Activated T-helper 1 cell treated with anti-CD3 and anti-CD28 coated beads, Interleukin-12 subunit alpha, Interleukin-12 subunit beta, Interleukin-2, Interleukin-4 antibody, amounts not matched to agents 30 ng/mL and 10 ng/mL and 1 ng/mL, durations not matched to agents 14 hours and 24 hours and 36 hours (primary cell): ENCODE data around the gene SEC11A. TPM values are rescaled to one million over a fixed set of nuclear protein-coding genes. Genes with fewer than 3 reads are reported as not detected.
"Not testable (repeated sequence)": the region's sequence is repeated elsewhere in the genome, so short reads cannot be mapped to it uniquely, and the experiment has no call there.

Experiments
- DNase-seq: peaks from one replicate; pipeline ENCODE4 v3.0.0; 2021; ENCODE audit warnings: low spot score
- H3K27ac Mint-ChIP-seq: one replicate; pipeline ENCODE4 v1.8.0; 2021; ENCODE audit warnings: mild to moderate bottlenecking, mixed read lengths
- H3K27me3 Mint-ChIP-seq: one replicate; pipeline ENCODE4 v1.8.0; 2022; ENCODE audit warnings: mild to moderate bottlenecking, moderate library complexity, mixed read lengths; ENCODE audit not compliant: insufficient read depth
- H3K36me3 Mint-ChIP-seq: one replicate; pipeline ENCODE4 v1.8.0; 2021; ENCODE audit warnings: low read depth, mixed read lengths
- H3K4me1 Mint-ChIP-seq: one replicate; pipeline ENCODE4 v1.8.0; 2021; ENCODE audit warnings: low read depth, mixed read lengths
- H3K4me3 Mint-ChIP-seq: one replicate; pipeline ENCODE4 v1.8.0; 2021; ENCODE audit warnings: mild to moderate bottlenecking, moderate library complexity, mixed read lengths
- H3K9me3 Mint-ChIP-seq: one replicate; pipeline ENCODE4 v1.8.0; 2021; ENCODE audit warnings: mixed read lengths
- intact Hi-C: fragments of 100-400 bp; cut with micrococcal nuclease; formaldehyde crosslinking; loops from one replicate; pipeline ENCODE4 v1.15.1; 2024
- total RNA-seq: library from RNA; stranded (reverse); gene quantifications from 2 replicates; pipeline ENCODE4 v1.2.3, GENCODE V29; 2022

Gene SEC11A
- total RNA-seq, 1 donor from 2014 or later: 105 TPM

DNA sequence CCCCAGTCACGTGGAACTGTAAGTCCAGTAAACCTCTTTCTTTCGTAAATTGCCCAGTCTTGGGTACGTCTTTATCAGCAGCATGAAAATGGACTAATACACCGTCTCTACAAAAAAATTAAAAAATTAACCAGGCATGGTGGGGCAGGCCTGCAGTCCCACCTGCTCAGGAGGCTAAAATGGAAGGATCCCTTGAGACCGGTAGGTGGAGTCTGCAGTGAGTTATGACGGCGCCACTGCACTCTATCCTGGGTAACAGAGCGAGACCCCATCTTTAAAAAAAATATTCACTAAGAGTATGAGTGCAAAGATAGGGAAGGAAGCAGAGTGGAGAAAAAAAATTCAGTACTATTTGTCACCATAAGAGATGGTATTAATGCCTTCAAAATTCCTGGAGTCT lies 25.6 kb downstream of the SEC11A start:
- no peak for DNase-seq
- Mint-ChIP-seq H3K27me3 (no peaks in the 10 kb centered on the region), H3K36me3 (peaks cover 33% of the 10 kb centered on the region), H3K27ac (no peak overlapping the region), H3K4me1 (peaks cover 8% of the 10 kb centered on the region), H3K9me3 (no peaks in the 10 kb centered on the region), H3K4me3 (no peak overlapping the region)
- intact Hi-C loops: no loop called here

DNA sequence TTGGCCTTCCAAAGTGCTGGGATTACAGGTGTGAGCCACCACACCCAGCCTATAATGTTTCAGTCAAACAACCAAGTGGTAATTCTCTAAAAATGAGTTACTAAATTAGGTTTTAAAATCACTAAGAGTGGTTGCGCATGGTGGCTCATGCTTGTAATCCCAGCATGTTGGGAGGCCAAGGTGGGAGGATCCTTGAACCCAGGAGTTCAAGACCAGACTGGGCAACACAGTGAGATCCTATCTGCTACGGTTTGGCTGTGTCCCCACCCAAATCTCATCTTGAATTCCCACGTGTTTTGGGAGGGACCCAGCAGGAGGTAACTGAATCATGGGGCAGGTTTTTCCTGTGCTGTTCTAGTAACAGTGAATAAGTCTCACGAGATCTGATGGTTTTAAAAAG lies 26.1 kb downstream of the SEC11A start:
- H3K4me1 Mint-ChIP-seq: peaks cover 8% of the 10 kb centered on the region
- intact Hi-C loops: no loop called here
- H3K4me3 Mint-ChIP-seq: no peak overlapping the region

DNA sequence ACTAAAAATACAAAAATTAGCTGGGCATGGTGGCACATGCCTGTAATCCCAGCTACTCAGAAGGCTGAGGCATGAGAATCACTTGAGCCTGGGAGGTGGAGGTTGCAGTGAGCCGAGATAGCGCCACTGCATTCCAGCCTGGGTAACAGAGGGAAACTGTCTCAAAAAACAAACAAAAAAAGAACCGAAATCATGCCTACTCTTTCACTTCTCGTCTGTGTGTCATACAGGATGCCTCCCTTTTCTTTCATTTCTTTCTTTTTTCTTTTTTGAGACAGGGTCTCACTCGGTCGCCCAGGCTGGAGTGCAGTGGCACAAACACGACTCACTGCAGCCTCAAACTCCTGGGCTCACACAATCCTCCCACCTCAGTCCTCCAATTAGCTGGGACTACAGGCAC lies 29.5 kb downstream of the SEC11A start:
- Mint-ChIP-seq H3K27ac (peak overlapping the region; percentile 67), H3K36me3 (peaks cover 42% of the 10 kb centered on the region), H3K4me1 (peaks cover 15% of the 10 kb centered on the region)
- H3K4me3 Mint-ChIP-seq, intact Hi-C loops, H3K27me3 Mint-ChIP-seq, H3K9me3 Mint-ChIP-seq, DNase-seq: not testable (repeated sequence)

More for the DNA sequence above, 26.1 kb downstream of the SEC11A start:
- no peak for DNase-seq
- no peaks in the 10 kb centered on the region for H3K27me3 Mint-ChIP-seq
- peaks cover 36% of the 10 kb centered on the region for H3K36me3 Mint-ChIP-seq
- no peaks in the 10 kb centered on the region for H3K9me3 Mint-ChIP-seq
- no peak overlapping the region for H3K27ac Mint-ChIP-seq

DNA sequence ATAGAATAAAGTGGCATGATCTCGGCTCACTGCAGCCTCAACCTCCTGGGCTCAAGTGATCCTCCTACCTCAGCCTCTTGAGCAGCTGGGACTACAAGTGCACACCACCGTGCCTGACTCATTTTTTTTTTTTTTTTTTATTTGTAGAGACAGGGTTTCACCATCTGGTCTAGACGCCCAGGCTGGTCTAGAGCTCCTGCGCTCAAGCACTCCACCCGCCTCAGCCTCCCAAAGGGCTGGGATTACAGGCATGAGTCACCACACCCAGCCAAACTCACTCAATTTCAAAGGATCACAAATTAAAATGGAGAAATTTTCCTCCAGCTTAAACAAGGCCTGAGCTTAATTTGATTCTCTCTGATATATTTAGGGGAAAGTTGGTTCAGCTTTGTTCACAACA lies 30.6 kb downstream of the SEC11A start:
- H3K27me3 Mint-ChIP-seq: no peaks in the 10 kb centered on the region
- no peak overlapping the region for H3K4me3 Mint-ChIP-seq
- peaks cover 11% of the 10 kb centered on the region for H3K4me1 Mint-ChIP-seq
- intact Hi-C loops: no loop called here
- peaks cover 40% of the 10 kb centered on the region for H3K36me3 Mint-ChIP-seq
- DNase-seq: no peak
- no peak overlapping the region for H3K27ac Mint-ChIP-seq
- H3K9me3 Mint-ChIP-seq: no peaks in the 10 kb centered on the region

DNA sequence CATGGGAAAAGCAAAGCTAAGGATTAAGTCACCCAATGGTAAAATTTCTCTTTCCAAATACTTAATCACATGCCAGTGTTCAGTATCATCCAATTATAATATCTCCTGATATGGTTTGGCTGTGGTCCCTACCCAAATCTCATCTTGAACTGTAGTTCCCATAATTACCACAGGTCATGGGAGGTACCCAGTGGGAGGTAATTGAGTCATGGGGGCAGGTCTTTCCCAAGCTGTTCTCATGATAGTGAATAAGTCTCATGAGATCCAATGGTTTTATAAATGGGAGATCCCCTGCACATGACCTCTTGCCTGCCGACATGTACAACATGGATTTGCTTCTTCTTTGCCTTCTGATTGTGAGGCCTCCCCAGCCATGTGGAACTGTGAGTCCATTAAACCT lies 31.8 kb downstream of the SEC11A start:
- H3K4me3 Mint-ChIP-seq: no peak overlapping the region
- H3K36me3 Mint-ChIP-seq: peaks cover 36% of the 10 kb centered on the region
- no peaks in the 10 kb centered on the region for H3K27me3 Mint-ChIP-seq
- H3K27ac Mint-ChIP-seq: no peak overlapping the region
- peaks cover 9% of the 10 kb centered on the region for H3K4me1 Mint-ChIP-seq
- intact Hi-C loops: no loop called here
- no peak for DNase-seq
- no peaks in the 10 kb centered on the region for H3K9me3 Mint-ChIP-seq

DNA sequence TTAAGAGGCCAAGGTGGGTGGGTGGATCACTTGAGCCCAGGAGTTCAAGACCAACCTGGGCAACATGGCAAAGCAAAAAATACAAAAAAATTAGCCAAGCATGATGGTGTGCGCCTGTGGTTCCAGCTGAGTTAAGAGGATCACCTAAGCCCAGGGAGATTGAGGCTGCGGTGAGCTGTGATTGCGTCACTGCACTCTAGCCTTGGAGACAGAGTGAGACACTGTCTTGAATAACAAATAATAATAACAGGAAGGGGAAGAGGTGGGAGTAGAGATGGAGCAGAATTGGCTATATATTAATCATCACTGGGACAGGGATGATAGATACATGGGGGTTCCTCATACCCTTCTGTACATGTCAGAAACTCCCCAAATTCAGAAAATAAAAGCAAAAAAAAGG lies 34.1 kb downstream of the SEC11A start:
- H3K9me3 Mint-ChIP-seq: no peaks in the 10 kb centered on the region
- peaks cover 36% of the 10 kb centered on the region for H3K36me3 Mint-ChIP-seq
- DNase-seq: no peak
- H3K27me3 Mint-ChIP-seq: no peaks in the 10 kb centered on the region
- no peak overlapping the region for H3K4me3 Mint-ChIP-seq
- intact Hi-C loops: no loop called here
- H3K4me1 Mint-ChIP-seq: peaks cover 9% of the 10 kb centered on the region
- peak overlapping the region; percentile 44 for H3K27ac Mint-ChIP-seq

DNA sequence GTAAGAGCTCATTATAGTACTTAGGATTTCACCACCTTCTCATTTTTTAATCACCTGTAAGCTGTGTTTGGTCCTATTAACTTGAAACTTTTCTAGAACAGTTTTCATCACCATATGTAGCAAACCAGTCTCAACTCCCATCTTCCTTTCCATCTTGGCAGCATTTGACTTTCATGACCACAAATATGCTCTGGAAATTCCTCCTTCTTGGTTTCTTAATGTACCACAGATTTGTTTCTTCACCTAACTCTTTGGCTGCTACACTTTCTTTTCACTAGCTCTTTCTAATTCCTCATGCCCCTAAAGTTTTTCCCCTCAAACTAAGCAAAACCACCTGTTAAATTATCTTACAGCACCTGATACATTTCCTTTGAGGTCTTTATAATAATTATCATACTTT lies 44.7 kb downstream of the SEC11A start:
- Mint-ChIP-seq H3K9me3 (no peaks in the 10 kb centered on the region), H3K27ac (peak overlapping the region; percentile 18), H3K4me1 (peaks cover 40% of the 10 kb centered on the region), H3K4me3 (no peak overlapping the region), H3K27me3 (no peaks in the 10 kb centered on the region), H3K36me3 (peaks cover 38% of the 10 kb centered on the region)
- DNase-seq: no peak
- intact Hi-C loops: no loop called here

DNA sequence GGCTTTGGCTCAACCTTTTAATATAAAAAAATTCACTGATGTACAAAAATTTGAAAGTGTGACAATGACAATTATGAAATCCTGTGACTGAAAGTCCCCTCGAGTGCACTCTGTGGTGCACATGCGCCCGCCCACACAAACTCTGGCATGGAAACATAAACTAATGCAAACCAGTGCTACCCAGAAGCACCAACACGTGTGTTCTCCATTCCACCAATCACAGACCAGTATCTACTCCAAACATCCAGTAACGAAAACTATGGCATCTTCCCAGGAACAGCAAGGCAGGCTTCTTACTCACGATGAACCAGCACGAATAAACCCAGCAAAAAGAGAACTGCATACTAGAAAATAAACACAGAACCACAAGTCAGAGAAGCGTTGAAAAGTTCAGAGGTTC lies 46.2 kb downstream of the SEC11A start:
- H3K27ac Mint-ChIP-seq: peak overlapping the region; percentile 79
- H3K27me3 Mint-ChIP-seq: no peaks in the 10 kb centered on the region
- H3K36me3 Mint-ChIP-seq: peaks cover 43% of the 10 kb centered on the region
- peaks cover 44% of the 10 kb centered on the region for H3K4me1 Mint-ChIP-seq
- intact Hi-C loops: loop anchor here (1.0 to 5.0 kb wide), 6 partner anchors 11 to 92 kb away; partner anchors contain the start of genes NMB and SEC11A
- DNase-seq: no peak
- no peaks in the 10 kb centered on the region for H3K9me3 Mint-ChIP-seq
- H3K4me3 Mint-ChIP-seq: peak overlapping the region; percentile 8

DNA sequence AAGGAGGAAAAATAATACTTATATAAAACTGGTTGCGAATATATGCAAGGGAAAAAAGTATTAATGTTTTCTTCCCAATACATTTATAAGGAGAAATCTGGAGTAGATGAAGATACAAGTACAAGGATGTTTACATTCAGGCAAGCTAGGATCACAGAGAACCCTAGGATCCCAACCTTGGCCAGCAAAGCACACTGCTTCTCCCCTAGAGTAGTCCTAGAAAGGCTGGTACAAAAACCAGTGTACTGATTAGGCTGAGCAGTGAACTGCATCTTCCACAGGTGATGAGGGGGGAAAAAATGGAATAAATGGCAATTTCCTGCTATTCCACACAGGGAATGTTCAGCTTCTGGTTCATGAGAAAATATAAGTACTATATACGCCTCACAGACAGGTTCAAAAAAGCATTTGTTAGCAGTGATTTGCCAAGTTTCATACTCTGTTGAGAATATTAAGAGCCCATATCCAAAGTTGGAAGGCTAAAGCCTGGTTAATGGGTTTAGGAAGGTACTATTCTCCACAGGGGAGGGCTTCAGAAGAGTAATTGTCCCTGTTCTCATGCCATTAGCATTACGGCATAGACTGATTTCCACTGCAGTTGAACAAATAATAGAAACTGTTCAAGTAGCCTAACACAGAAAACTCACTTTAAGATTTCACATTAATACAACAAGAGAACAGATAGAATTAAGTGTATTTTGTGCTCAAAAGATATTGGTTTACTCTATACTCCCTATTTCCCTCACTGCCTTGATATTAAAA lies 47.5 kb downstream of the SEC11A start:
- DNase-seq: no peak
- Mint-ChIP-seq H3K4me3 (no peak overlapping the region), H3K9me3 (no peaks in the 10 kb centered on the region), H3K4me1 (peaks cover 44% of the 10 kb centered on the region), H3K36me3 (peaks cover 47% of the 10 kb centered on the region), H3K27ac (peak overlapping the region; percentile 85), H3K27me3 (no peaks in the 10 kb centered on the region)
- intact Hi-C loops: loop anchor here (5.0 kb wide), 1 partner anchor 36 kb away; no protein-coding TSS in a partner anchor

DNA sequence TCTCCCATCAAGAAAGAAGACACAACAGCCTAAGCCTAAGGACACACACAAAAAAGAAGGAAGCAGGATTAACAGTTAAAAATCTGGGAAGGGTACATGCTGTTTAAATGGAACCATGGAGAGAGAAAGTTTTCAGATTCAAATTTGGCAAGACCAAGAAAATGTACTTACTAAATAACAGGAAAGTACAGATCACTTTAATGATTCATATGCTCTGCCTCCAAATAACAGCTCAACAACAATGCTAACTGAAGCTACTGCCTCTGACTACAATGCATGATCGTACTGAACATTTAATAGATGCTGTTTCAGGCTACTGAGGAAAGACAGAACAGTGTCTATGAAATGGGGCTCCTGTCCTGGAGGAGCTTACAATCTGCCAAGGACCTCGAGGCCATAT lies 49.6 kb downstream of the SEC11A start:
- DNase-seq: no peak
- Mint-ChIP-seq H3K27me3 (no peaks in the 10 kb centered on the region), H3K36me3 (peaks cover 40% of the 10 kb centered on the region), H3K9me3 (no peaks in the 10 kb centered on the region), H3K4me3 (no peak overlapping the region), H3K4me1 (peaks cover 38% of the 10 kb centered on the region), H3K27ac (peak overlapping the region; percentile 62)
- intact Hi-C loops: loop anchor here (5.0 kb wide), 1 partner anchor 34 kb away; no protein-coding TSS in a partner anchor

DNA sequence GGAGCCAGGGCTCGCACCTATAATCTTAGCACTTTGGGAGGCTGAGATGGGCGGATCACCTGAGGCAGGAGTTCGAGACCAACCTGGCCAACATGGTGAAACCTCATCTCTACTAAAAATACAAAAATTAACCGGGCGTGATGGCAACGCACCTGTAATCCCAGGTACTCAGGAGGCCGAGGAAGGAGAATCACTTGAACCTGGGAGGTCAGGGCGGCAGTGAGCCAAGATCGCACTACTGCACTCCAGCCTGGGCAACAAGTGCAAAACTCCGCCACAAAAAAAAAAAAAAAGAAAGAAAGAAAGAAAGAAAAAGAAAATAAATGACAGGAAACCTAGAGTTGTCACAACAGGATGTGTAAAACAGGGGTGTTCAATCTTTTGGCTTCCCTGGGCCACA lies 54.9 kb downstream of the SEC11A start:
- Mint-ChIP-seq H3K9me3 (no peaks in the 10 kb centered on the region), H3K27ac (no peak overlapping the region), H3K27me3 (peaks cover 2% of the 10 kb centered on the region), H3K4me3 (no peak overlapping the region), H3K4me1 (peaks cover 15% of the 10 kb centered on the region), H3K36me3 (peaks cover 9% of the 10 kb centered on the region)
- intact Hi-C loops: no loop called here
- DNase-seq: no peak

DNA sequence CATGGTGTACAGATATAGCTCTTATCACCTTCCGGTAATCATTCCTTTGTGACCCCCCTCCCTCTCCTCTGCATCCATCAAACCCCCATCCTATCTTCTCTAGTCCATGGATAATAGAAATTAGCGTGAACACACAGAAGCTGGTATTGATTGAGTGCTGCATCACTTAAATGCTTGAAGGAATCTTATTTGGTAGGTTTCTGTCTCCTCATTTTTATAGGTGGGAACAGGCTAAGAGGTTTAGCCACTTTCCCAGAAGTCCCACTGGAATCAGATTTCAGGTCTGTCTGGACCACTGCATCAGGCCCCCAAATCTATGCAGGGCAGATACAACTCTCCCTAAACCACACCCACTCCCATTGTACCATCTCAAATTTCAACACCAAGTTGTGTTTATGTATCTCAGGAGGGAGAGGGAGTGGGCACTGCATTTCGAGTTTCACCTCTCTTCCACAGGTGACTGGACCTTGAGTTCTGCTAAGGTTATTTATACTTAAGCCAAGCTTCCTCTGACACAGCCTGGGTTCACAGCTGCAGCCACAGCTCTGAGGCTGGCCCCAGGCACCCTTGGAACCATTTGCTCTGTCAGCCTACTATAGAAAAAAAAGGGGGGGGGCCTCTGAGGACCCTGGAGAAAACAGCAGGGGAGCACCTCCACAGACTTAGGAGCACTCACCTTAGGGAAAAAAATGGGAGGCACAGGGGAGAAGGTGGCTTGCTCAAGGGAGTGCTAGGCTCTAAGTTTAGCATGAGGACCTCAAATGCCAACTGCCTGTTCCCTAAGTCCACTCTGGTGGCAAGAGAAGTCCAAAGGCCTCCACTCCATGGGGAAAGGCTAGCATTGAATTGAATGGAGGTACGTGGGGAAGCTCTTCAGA lies 55.8 kb downstream of the SEC11A start:
- Mint-ChIP-seq H3K27me3 (peaks cover 2% of the 10 kb centered on the region), H3K4me1 (peaks cover 15% of the 10 kb centered on the region), H3K4me3 (no peak overlapping the region), H3K36me3 (peaks cover 9% of the 10 kb centered on the region), H3K27ac (no peak overlapping the region), H3K9me3 (no peaks in the 10 kb centered on the region)
- intact Hi-C loops: no loop called here
- DNase-seq: no peak
